ENCODE measurements around the gene MXD3.
A peak's percentile ranks its signal among the peaks of the same experiment; 100 is the strongest.

MXD3 gene

DNA sequence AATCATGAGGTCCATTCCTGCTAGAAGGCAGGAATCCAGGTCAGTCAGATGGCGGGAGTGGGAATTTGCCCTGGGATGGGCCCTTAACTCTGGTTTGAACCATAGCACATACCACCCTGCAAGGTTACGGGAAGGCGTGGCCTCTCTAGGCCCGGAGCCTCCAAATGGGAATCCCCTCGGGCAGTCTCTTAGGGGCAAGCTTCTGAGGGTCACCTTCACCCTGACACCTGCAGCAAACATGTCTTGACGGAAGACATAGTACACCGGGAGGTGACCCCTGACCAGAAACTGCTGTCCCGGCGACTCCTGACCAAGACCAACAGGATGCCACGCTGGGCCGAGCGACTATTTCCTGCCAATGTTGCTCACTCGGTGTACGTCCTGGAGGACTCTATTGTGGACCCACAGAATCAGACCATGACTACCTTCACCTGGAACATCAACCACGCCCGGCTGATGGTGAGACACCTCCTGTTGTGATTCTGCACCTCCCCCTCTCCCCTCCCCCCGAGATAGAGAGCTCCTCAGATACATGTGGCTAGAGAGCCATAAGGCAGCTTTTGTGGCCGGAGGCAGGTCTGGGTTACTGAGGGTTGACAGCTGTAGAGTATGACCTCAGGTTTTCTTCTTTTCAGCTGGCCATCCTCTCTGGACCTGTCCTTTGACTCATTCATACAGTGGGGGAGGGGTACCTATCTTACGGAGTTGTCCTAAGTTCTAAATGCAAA is 7.1 kb downstream of the MXD3 start:
- Mint-ChIP-seq H3K27me3 (no peaks in the 10 kb centered on the region), H3K4me1 (ENCODE audit: low read depth) (peaks cover 60% of the 10 kb centered on the region), H3K27ac (peak overlapping the region; percentile 91), H3K9me3 (ENCODE audit: low read depth) (no peaks in the 10 kb centered on the region), H3K36me3 (peaks cover 8% of the 10 kb centered on the region), H3K4me3 (peak overlapping the region; percentile 98)

DNA sequence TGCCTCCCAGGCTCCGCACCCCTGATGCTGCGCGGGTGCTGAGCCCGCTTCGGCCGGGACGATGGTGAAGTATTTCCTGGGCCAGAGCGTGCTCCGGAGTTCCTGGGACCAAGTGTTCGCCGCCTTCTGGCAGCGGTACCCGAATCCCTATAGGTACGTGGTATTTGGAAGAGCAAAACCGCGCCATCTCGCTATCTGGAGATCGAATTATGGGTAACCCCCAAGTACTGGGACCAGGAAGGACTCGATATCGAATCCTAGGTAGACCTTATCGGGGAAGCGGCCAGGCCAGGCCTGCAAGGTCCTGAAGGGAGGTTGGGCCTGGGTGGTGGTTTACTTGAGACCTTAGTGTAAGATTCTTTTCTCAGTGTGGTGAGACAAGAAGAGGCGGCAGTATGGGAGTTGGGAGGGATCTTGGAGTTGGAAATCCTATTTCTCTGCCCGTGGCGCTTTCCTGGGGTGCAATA is 7.7 kb downstream of the MXD3 start:
- H3K4me3 Mint-ChIP-seq = peak overlapping the region; percentile 98
- H3K36me3 Mint-ChIP-seq = peaks cover 8% of the 10 kb centered on the region
- H3K27ac Mint-ChIP-seq = peak overlapping the region; percentile 91
- H3K27me3 Mint-ChIP-seq = no peaks in the 10 kb centered on the region
- no peaks in the 10 kb centered on the region for H3K9me3 Mint-ChIP-seq (ENCODE audit: low read depth)
- H3K4me1 Mint-ChIP-seq (ENCODE audit: low read depth) = peaks cover 61% of the 10 kb centered on the region

DNA sequence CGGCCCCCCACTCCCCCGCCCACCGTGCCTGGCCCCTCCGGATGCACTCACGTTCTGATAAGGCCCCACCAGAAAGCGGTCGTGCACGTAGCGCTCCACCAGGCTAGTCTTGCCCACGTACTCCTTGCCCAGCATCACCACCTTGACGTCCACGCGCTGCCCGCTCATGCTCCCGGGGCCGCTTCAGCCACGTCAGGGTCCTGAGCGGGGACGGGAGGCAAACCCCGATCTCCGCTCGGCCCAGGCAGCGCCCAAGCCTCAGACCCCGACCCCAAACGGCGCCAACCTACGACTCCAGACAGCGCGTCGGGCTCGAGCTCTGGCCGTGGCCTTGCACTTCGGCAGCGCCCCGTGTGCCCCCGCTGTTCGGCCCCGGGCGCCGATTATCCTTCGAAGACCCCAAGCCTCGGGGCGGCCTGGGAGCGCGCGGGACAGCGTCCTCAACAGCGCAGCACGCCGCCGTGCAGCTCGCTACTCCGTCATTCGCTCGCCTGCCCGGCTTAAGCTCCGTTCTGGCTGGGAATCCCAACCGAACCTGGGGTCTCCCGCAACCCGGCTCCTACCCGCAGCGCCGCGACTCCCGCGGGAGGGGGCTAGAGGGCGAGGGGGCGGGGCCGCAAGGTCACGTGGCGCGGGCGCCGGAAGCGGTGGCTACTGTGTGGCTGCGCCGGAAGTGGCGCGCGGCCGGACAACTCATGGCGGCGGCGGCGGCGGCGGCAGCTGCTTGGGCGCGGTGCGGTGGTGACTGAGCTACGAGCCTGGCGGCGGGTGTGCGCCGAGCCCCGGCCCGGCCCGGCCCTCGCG is 8.4 kb downstream of the MXD3 start, which contains the start of the genes PRELID1 and RAB24:
Gene PRELID1, plus strand, starts transcription at position 679 of the 804 bp plus-strand sequence. CDS start 187 bp downstream, outside the sequence.
Gene RAB24, minus strand, starts transcription at position 599 of the 804 bp plus-strand sequence. Its CDS starts 431 bp downstream, at position 168.
- no peaks in the 10 kb centered on the region for H3K9me3 Mint-ChIP-seq (ENCODE audit: low read depth)
- no peaks in the 10 kb centered on the region for H3K27me3 Mint-ChIP-seq
- H3K4me3 Mint-ChIP-seq = peak within 1 kb of the TSS; percentile 98
- peaks cover 8% of the 10 kb centered on the region for H3K36me3 Mint-ChIP-seq
- peak within 1 kb of the TSS; percentile 91 for H3K27ac Mint-ChIP-seq
- H3K4me1 Mint-ChIP-seq (ENCODE audit: low read depth) = peaks cover 64% of the 10 kb centered on the region

DNA sequence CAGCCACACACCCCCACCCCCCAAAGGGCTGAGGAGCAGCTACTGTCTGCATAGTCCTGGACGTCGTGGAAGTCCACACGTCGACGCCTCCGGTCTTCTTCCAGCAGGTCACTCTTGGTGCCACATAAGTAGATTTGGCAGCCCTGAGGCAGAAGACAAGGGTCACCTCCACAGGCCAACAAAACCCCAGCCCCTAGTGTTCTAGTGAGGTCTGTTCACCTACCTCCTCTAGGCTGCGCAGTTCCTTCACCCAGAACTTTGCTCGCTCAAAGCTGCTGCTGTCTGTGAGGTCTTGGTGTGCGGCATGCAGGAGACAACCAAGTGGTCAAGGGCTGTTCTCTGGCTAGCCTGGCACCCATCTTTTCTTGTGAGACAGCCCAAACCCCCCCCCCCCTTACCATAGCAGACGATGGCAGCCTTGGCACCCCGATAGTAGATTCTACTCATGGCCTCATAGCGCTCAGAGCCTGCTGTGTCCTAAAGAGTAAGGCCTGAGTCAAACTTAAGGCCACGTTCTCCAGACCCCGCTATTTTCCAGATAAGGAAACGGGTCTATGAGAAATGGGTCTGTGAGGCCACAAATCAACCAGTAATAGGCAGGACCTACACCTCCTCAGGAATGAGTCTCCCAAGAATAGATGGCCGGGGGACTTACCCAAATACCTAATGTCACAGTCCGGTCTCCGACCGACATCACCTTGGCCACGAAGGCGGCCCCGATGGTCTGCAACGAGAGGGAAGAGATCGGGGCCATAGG is 9.2 kb downstream of the MXD3 start:
- peaks cover 66% of the 10 kb centered on the region for H3K4me1 Mint-ChIP-seq (ENCODE audit: low read depth)
- H3K27ac Mint-ChIP-seq = peak overlapping the region; percentile 81
- peaks cover 8% of the 10 kb centered on the region for H3K36me3 Mint-ChIP-seq
- no peaks in the 10 kb centered on the region for H3K9me3 Mint-ChIP-seq (ENCODE audit: low read depth)
- peak overlapping the region; percentile 98 for H3K4me3 Mint-ChIP-seq
- no peaks in the 10 kb centered on the region for H3K27me3 Mint-ChIP-seq

DNA sequence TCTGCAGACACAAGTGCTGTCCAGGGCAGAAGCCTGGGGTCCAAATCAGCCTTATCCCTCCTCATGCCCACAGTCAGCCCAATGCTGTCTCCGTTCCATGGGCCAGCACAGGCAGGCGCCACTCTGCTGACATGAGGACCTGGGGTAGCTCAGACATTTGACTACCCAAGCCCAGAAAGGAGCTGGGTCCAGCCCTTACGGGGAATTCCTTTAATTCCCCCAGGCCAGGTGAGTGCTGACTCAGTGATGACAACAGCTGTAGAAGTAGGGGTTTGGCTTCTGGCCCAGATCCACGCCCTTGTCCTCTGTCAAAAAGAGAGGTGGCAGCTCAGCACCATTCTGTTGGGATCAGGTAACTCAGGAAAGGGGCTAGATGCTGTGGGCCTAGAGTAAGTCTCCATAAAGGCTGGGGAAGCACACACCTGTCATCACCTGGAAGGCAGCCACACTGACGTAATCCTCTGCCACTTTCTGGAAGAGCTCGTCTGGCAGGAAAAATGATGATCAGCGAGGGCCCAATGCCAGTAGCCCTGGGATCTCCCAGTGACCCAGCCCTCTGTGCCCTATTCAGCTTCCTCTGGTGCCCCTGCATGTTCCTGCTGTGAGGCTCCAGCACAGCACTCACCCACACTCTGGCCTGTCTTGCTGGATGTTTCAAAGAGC is 10.1 kb downstream of the MXD3 start:
- no peaks in the 10 kb centered on the region for H3K27me3 Mint-ChIP-seq
- H3K36me3 Mint-ChIP-seq = peaks cover 8% of the 10 kb centered on the region
- H3K4me1 Mint-ChIP-seq (ENCODE audit: low read depth) = peaks cover 67% of the 10 kb centered on the region
- H3K4me3 Mint-ChIP-seq = peak overlapping the region; percentile 98
- peak overlapping the region; percentile 81 for H3K27ac Mint-ChIP-seq
- H3K9me3 Mint-ChIP-seq (ENCODE audit: low read depth) = no peaks in the 10 kb centered on the region

DNA sequence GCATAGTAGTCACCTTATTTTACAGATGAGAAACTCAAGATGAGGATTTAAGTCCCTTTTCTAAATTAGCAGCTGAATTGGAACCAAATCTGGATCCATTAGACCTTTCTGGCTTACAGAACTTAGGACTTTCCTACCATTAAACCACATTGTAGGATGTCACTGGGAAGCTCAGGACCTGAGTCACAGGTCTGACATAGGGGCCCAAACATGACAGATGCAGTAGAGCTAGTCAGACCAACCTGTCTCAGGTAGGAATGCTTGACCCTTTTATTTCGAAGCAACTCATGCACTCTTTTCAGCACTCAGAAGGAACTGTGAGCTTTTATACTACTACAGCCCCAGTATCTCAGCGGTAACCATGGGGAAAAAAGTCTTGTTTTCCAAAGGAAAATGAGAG is 10.7 kb downstream of the MXD3 start:
- Mint-ChIP-seq H3K4me1 (ENCODE audit: low read depth) (peaks cover 69% of the 10 kb centered on the region), H3K36me3 (peaks cover 6% of the 10 kb centered on the region), H3K4me3 (peak overlapping the region; percentile 76), H3K27me3 (no peaks in the 10 kb centered on the region), H3K9me3 (ENCODE audit: low read depth) (no peaks in the 10 kb centered on the region), H3K27ac (peak overlapping the region; percentile 94)

DNA sequence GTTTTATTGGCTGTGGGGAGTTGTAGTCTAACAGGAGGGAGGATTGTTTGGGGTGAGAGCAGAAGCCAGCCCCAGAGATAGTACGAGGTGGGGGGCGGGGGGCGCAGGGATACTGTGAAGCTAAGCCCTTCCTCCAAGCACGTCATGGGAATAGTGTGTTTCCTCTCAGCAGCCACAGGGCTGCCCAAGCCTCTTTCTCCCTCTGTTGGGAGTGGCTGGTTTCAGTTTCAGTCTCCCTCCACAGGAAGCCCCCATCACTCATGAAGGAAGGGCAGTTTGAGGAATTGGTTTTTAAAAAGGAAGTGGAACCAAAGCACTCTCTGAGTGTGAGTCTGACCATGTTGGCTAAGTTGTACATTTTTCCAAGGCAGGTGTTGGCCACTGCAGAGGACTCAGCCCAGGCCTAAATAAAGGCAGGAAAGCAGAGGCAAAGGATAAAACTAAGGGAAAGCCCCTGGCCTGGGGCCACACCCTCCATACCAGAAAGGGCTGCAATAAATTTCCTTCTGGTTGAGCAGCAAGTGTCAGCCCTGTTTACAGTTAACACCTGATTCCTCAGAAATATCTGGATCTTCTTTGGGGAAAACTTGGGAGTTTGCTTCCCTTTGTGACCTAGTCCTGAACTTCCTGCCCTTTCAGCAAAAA is 11.3 kb downstream of the MXD3 start:
- Mint-ChIP-seq H3K27ac (peak overlapping the region; percentile 94), H3K36me3 (peaks cover 5% of the 10 kb centered on the region), H3K4me1 (ENCODE audit: low read depth) (peaks cover 70% of the 10 kb centered on the region), H3K9me3 (ENCODE audit: low read depth) (no peaks in the 10 kb centered on the region), H3K27me3 (no peaks in the 10 kb centered on the region), H3K4me3 (peak overlapping the region; percentile 76)

DNA sequence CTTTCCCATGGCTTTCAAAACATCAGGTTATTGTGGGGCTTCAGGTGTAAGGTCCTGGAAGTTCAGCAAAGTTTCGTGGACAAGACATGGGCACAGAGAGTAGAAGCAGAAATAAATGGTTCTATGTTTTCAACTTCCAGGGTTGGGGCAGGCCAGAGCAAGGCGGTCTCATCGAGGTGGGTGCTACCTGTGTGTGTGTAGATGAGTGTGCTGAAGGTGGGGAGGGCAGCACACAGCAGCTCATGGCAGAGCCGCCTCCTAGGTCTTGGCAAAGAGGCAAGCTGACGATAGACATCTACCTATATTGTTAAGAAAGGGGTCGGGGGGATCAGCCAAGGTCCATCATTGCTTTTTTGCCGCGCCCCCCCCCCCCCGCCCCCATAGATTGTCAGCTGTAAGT is 12.0 kb downstream of the MXD3 start:
- Mint-ChIP-seq H3K4me3 (peak overlapping the region; percentile 59), H3K36me3 (peaks cover 4% of the 10 kb centered on the region), H3K27ac (peak overlapping the region; percentile 76), H3K9me3 (ENCODE audit: low read depth) (no peaks in the 10 kb centered on the region), H3K27me3 (no peaks in the 10 kb centered on the region), H3K4me1 (ENCODE audit: low read depth) (peaks cover 66% of the 10 kb centered on the region)

DNA sequence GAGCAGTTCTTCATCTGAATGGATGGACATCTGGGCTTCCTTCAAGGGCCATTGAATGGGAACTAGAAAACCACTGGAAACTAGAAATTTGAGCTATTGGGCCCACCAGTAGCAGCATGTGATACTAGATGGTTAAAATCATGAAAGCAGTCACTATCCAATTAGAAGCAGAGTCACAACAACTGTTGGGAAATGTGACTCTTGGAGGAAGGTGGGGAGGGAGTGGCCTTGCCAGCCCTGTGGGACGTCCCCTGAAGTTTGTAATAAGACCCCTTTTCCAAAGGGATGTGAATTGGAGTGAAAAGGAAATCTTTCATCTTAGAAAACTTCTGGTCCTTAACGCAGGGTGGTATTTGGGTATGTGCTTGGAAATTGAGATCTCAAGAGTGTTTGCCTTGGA is 13.8 kb downstream of the MXD3 start:
- Mint-ChIP-seq H3K4me3 (no peak overlapping the region), H3K27ac (no peak overlapping the region), H3K27me3 (no peaks in the 10 kb centered on the region), H3K9me3 (ENCODE audit: low read depth) (no peaks in the 10 kb centered on the region), H3K4me1 (ENCODE audit: low read depth) (peaks cover 61% of the 10 kb centered on the region), H3K36me3 (peaks cover 4% of the 10 kb centered on the region)

DNA sequence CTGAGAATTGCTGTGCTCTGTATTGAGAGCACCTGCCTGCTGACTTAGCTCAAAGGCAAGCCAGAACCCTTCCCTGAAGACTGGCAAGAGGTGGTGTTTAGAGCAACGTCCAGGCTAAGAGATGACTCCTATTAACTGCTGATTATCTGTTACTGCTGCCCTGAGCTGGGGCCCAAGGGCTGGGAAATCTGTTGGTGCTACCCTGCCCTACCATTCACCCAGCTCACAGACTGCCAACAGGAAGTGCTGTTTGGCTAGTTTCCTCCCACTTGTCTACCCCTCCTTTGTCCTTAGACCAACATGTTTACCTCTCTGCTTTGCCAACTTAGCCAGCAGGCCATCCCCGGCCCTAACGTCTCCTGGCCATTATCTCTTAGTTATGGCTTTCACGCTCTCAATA is 15.1 kb downstream of the MXD3 start:
- Mint-ChIP-seq H3K36me3 (peaks cover 7% of the 10 kb centered on the region), H3K9me3 (ENCODE audit: low read depth) (no peaks in the 10 kb centered on the region), H3K4me1 (ENCODE audit: low read depth) (peaks cover 51% of the 10 kb centered on the region), H3K4me3 (peak overlapping the region; percentile 2), H3K27ac (peak overlapping the region; percentile 75), H3K27me3 (no peaks in the 10 kb centered on the region)

DNA sequence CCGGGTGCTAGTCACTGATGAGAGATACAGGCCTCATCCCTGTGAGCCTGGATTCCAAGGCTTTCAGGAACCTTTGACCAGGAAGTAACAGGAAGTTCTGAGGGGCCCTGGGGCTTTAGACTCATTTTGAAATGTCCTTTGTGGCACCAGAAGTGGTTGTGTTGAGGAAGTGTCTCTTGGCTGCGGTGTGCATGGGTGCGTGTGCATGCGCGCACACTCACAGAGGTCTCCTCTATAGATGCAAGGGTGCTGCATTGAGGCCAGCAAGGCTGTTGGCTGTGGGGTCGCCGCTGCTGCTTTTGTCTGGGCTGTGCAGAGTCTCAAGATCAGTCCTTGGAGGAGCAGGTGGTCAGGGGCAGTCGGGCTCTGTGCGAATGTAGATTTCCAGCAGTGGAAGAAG is 15.8 kb downstream of the MXD3 start:
- Mint-ChIP-seq H3K27ac (peak overlapping the region; percentile 72), H3K4me3 (peak overlapping the region; percentile 57), H3K36me3 (peaks cover 7% of the 10 kb centered on the region), H3K4me1 (ENCODE audit: low read depth) (peaks cover 44% of the 10 kb centered on the region), H3K27me3 (no peaks in the 10 kb centered on the region), H3K9me3 (ENCODE audit: low read depth) (no peaks in the 10 kb centered on the region)

DNA sequence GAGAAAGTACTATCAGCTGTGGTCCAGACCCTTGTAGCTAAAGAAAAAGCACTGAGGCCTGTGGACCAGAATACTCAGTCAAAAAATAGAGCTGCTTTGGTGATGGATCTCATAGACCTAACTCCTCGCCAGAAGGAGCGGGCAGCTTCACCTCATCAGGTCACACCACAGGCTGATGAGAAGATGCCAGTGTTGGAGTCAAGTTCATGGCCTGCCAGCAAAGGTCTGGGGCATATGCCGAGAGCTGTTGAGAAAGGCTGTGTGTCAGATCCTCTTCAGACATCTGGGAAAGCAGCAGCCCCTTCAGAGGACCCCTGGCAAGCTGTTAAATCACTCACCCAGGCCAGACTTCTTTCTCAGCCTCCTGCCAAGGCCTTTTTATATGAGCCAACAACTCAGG is 17.1 kb downstream of the MXD3 start:
- H3K27ac Mint-ChIP-seq = peak overlapping the region; percentile 46
- no peaks in the 10 kb centered on the region for H3K27me3 Mint-ChIP-seq
- H3K36me3 Mint-ChIP-seq = peaks cover 7% of the 10 kb centered on the region
- H3K4me3 Mint-ChIP-seq = no peak overlapping the region
- no peaks in the 10 kb centered on the region for H3K9me3 Mint-ChIP-seq (ENCODE audit: low read depth)
- peaks cover 32% of the 10 kb centered on the region for H3K4me1 Mint-ChIP-seq (ENCODE audit: low read depth)

DNA sequence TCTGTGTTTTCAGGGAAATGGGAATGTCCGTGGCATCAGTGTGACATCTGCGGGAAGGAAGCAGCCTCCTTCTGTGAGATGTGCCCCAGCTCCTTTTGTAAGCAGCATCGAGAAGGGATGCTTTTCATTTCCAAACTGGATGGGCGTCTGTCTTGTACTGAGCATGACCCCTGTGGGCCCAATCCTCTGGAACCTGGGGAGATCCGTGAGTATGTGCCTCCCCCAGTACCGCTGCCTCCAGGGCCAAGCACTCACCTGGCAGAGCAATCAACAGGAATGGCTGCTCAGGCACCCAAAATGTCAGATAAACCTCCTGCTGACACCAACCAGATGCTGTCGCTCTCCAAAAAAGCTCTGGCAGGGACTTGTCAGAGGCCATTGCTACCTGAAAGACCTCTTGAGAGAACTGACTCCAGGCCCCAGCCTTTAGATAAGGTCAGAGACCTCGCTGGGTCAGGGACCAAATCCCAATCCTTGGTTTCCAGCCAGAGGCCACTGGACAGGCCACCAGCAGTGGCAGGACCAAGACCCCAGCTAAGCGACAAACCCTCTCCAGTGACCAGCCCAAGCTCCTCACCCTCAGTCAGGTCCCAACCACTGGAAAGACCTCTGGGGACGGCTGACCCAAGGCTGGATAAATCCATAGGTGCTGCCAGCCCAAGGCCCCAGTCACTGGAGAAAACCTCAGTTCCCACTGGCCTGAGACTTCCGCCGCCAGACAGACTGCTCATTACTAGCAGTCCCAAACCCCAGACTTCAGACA is 17.7 kb downstream of the MXD3 start:
- Mint-ChIP-seq H3K27ac (no peak overlapping the region), H3K9me3 (ENCODE audit: low read depth) (no peaks in the 10 kb centered on the region), H3K4me3 (no peak overlapping the region), H3K27me3 (no peaks in the 10 kb centered on the region), H3K36me3 (peaks cover 7% of the 10 kb centered on the region), H3K4me1 (ENCODE audit: low read depth) (peaks cover 28% of the 10 kb centered on the region)
